ACC112 (cell line): ENCODE data around the gene GTF2H4.

Experiments
- H2AFZ ChIP-seq: fragments of 200-600 bp; sonication (generic); one replicate; pipeline ENCODE4 v1.6.0; 2017; ENCODE audit warnings: antibody characterized with exemption, low read length; ENCODE audit not compliant: unreplicated experiment
- H3K27ac ChIP-seq: fragments of 200-600 bp; sonication (generic); 2 replicates; pipeline ENCODE4 v1.5.1; 2014; ENCODE audit warnings: low read depth, mild to moderate bottlenecking, antibody characterized with exemption, low read length, moderate library complexity
- H3K27me3 ChIP-seq: fragments of 200-600 bp; sonication (generic); 2 replicates; pipeline ENCODE4 v1.6.1; 2014; ENCODE audit warnings: mild to moderate bottlenecking, antibody characterized with exemption, low read length, moderate library complexity, mixed read lengths; ENCODE audit not compliant: insufficient read depth
- H3K36me3 ChIP-seq: fragments of 200-600 bp; sonication (generic); 2 replicates; pipeline ENCODE4 v1.6.1; 2016; ENCODE audit warnings: mild to moderate bottlenecking, antibody characterized with exemption, low read length, moderate library complexity, mixed read lengths; ENCODE audit not compliant: insufficient read depth
- H3K4me1 ChIP-seq: fragments of 200-600 bp; sonication (generic); one replicate; pipeline ENCODE4 v1.6.1; 2016; ENCODE audit warnings: low read length, mixed read lengths; ENCODE audit not compliant: insufficient read depth, unreplicated experiment, control insufficient read depth
- H3K4me3 ChIP-seq: fragments of 200-600 bp; sonication (generic); 2 replicates; pipeline ENCODE4 v1.5.1; 2014; ENCODE audit warnings: mild to moderate bottlenecking, low read depth, low read length
- H3K79me2 ChIP-seq: fragments of 200-600 bp; sonication (generic); one replicate; pipeline ENCODE4 v1.6.0; 2016; ENCODE audit warnings: low read length; ENCODE audit not compliant: control insufficient read depth, unreplicated experiment, insufficient read depth

GTF2H4 gene

GRCh38 chr6:30875244-30876038, 32.6 kb upstream of the GTF2H4 start:
- peaks cover 24% of the 10 kb centered on the region for H3K4me1 ChIP-seq
- no peaks in the 10 kb centered on the region for H3K36me3 ChIP-seq
- H2AFZ ChIP-seq, result no peak overlapping the region
- H3K27me3 ChIP-seq, result no peaks in the 10 kb centered on the region
- H3K4me3 ChIP-seq, result no peak overlapping the region
- H3K79me2 ChIP-seq, result no peaks in the 10 kb centered on the region
- H3K27ac ChIP-seq, result peak overlapping the region; percentile 72

- peak overlapping the region; percentile 72 for H3K27ac ChIP-seq
- H3K36me3 ChIP-seq, result no peaks in the 10 kb centered on the region
- H3K4me3 ChIP-seq, result no peak overlapping the region
- H2AFZ ChIP-seq, result peak overlapping the region; percentile 36
- H3K27me3 ChIP-seq, result no peaks in the 10 kb centered on the region
- H3K79me2 ChIP-seq, result no peaks in the 10 kb centered on the region
- peaks cover 24% of the 10 kb centered on the region for H3K4me1 ChIP-seq
These were observed 31.8 kb upstream of the GTF2H4 start for GRCh38 chr6:30876039-30876730.

- Histone ChIP-seq H3K36me3 (no peaks in the 10 kb centered on the region), H3K27me3 (no peaks in the 10 kb centered on the region), H3K27ac (peak overlapping the region; percentile 77), H3K4me3 (peak overlapping the region; percentile 68), H3K79me2 (no peaks in the 10 kb centered on the region), H3K4me1 (peaks cover 24% of the 10 kb centered on the region), H2AFZ (peak overlapping the region; percentile 74)
These were observed 30.4 kb upstream of the GTF2H4 start for GRCh38 chr6:30877419-30878262.

- H3K79me2 ChIP-seq, result no peaks in the 10 kb centered on the region
- H3K4me3 ChIP-seq, result no peak overlapping the region
- peaks cover 24% of the 10 kb centered on the region for H3K4me1 ChIP-seq
- no peak overlapping the region for H3K27ac ChIP-seq
- H3K27me3 ChIP-seq, result no peaks in the 10 kb centered on the region
- H2AFZ ChIP-seq, result no peak overlapping the region
- no peaks in the 10 kb centered on the region for H3K36me3 ChIP-seq
These were observed 28.2 kb upstream of the GTF2H4 start for GRCh38 chr6:30879684-30880427.

GRCh38 chr6:30880698-30881252, 27.2 kb upstream of the GTF2H4 start:
- no peak overlapping the region for H3K27ac ChIP-seq
- H3K79me2 ChIP-seq, result peaks cover 6% of the 10 kb centered on the region
- H3K36me3 ChIP-seq, result no peaks in the 10 kb centered on the region
- H3K4me1 ChIP-seq, result peaks cover 26% of the 10 kb centered on the region
- no peak overlapping the region for H2AFZ ChIP-seq
- H3K4me3 ChIP-seq, result no peak overlapping the region
- H3K27me3 ChIP-seq, result no peaks in the 10 kb centered on the region

GRCh38 chr6:30881392-30882203, 26.4 kb upstream of the GTF2H4 start:
- peaks cover 25% of the 10 kb centered on the region for H3K4me1 ChIP-seq
- H3K79me2 ChIP-seq, result peaks cover 7% of the 10 kb centered on the region
- H3K36me3 ChIP-seq, result no peaks in the 10 kb centered on the region
- no peak overlapping the region for H2AFZ ChIP-seq
- H3K27me3 ChIP-seq, result no peaks in the 10 kb centered on the region
- no peak overlapping the region for H3K27ac ChIP-seq
- no peak overlapping the region for H3K4me3 ChIP-seq

GRCh38 chr6:30882204-30882758, 25.7 kb upstream of the GTF2H4 start:
- Histone ChIP-seq H3K4me1 (peaks cover 25% of the 10 kb centered on the region), H3K4me3 (no peak overlapping the region), H3K27ac (no peak overlapping the region)

GRCh38 chr6:30882759-30883684, 25.0 kb upstream of the GTF2H4 start:
- no peaks in the 10 kb centered on the region for H3K36me3 ChIP-seq
- H3K4me3 ChIP-seq, result no peak overlapping the region
- no peak overlapping the region for H3K27ac ChIP-seq
- H2AFZ ChIP-seq, result no peak overlapping the region
- peaks cover 7% of the 10 kb centered on the region for H3K79me2 ChIP-seq
- peaks cover 28% of the 10 kb centered on the region for H3K4me1 ChIP-seq
- H3K27me3 ChIP-seq, result no peaks in the 10 kb centered on the region

More at GRCh38 chr6:30882204-30882758, 25.7 kb upstream of the GTF2H4 start:
- Histone ChIP-seq H3K79me2 (peaks cover 7% of the 10 kb centered on the region), H3K27me3 (no peaks in the 10 kb centered on the region), H2AFZ (no peak overlapping the region), H3K36me3 (no peaks in the 10 kb centered on the region)
